ENCODE measurements around the gene ARF3. TPM values are rescaled to one million over a fixed set of nuclear protein-coding genes. Genes with fewer than 3 reads are reported as not detected.

The ARF3 gene
- total RNA-seq, 1 experiment from 2014 or later = 256 TPM

DNA sequence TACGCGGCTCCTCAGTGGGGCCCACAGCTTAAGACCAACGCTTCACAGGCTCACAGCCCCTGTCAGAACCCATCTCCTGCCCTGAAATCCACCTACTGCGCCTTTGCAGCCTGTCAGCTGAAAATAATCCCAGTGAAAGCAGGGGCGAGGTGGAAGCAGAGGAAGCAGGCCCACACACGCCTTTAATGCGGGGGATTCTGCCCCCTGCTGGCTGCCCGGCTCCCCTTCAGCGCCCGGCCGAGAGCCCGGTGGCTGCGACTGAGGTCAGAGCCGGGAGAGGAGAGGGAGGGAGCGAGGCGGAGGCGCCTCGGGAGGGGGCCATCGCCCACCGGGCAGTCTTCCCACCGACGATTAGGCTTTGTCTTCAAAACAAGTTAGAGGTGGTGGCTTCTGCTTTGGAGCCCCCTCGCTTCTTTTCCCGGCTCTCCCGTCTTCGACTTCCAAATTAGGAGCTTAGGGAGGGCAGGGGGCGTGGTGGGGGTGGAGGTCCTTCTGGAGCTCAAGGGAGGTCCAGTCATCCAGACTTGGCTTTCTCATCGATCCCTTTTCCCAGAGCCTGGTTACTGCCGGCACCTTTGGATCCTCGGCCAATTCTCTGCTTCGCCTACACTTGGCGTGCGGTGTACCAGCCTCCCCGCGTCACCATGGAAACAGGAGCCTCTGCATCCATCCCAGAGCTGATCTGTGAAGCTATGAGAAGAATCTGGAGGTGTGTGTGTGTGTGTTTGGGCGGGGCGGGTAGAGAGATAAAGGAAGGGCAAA lies 66.4 kb downstream of the ARF3 start:
- ATAC-seq (peak; percentile 95), DNase-seq (ENCODE audit: low spot score) (peak; percentile 92)
- no peaks in the 10 kb centered on the region for H3K36me3 Mint-ChIP-seq
- TF ChIP-seq, protein P1, sequence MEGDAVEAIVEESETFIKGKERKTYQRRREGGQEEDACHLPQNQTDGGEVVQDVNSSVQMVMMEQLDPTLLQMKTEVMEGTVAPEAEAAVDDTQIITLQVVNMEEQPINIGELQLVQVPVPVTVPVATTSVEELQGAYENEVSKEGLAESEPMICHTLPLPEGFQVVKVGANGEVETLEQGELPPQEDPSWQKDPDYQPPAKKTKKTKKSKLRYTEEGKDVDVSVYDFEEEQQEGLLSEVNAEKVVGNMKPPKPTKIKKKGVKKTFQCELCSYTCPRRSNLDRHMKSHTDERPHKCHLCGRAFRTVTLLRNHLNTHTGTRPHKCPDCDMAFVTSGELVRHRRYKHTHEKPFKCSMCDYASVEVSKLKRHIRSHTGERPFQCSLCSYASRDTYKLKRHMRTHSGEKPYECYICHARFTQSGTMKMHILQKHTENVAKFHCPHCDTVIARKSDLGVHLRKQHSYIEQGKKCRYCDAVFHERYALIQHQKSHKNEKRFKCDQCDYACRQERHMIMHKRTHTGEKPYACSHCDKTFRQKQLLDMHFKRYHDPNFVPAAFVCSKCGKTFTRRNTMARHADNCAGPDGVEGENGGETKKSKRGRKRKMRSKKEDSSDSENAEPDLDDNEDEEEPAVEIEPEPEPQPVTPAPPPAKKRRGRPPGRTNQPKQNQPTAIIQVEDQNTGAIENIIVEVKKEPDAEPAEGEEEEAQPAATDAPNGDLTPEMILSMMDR (IDR thresholded peaks at IDR 0.05) = peak; percentile 92
- TF ChIP-seq NFE2L1 (CRISPR knock-in tag; IDR thresholded peaks at IDR 0.05) (no peak), SP1 (CRISPR knock-in tag; conservative IDR thresholded peaks at IDR 0.05) (0 out of 2 replicates have a peak, but pooled peaks have one; percentile 21), FOXK1 (CRISPR knock-in tag; IDR thresholded peaks at IDR 0.05) (0 out of 2 replicates have a peak, but pooled peaks have one; percentile 21), ZNF416 (CRISPR knock-in tag; IDR thresholded peaks at IDR 0.05) (no peak), E2F5 (CRISPR knock-in tag; IDR thresholded peaks at IDR 0.05) (0 out of 2 replicates have a peak, but pooled peaks have one; percentile 39)
- TF ChIP-seq, protein P2, sequence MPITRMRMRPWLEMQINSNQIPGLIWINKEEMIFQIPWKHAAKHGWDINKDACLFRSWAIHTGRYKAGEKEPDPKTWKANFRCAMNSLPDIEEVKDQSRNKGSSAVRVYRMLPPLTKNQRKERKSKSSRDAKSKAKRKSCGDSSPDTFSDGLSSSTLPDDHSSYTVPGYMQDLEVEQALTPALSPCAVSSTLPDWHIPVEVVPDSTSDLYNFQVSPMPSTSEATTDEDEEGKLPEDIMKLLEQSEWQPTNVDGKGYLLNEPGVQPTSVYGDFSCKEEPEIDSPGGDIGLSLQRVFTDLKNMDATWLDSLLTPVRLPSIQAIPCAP (CRISPR knock-in tag; IDR thresholded peaks at IDR 0.05) = no peak
- TF ChIP-seq, protein P3, sequence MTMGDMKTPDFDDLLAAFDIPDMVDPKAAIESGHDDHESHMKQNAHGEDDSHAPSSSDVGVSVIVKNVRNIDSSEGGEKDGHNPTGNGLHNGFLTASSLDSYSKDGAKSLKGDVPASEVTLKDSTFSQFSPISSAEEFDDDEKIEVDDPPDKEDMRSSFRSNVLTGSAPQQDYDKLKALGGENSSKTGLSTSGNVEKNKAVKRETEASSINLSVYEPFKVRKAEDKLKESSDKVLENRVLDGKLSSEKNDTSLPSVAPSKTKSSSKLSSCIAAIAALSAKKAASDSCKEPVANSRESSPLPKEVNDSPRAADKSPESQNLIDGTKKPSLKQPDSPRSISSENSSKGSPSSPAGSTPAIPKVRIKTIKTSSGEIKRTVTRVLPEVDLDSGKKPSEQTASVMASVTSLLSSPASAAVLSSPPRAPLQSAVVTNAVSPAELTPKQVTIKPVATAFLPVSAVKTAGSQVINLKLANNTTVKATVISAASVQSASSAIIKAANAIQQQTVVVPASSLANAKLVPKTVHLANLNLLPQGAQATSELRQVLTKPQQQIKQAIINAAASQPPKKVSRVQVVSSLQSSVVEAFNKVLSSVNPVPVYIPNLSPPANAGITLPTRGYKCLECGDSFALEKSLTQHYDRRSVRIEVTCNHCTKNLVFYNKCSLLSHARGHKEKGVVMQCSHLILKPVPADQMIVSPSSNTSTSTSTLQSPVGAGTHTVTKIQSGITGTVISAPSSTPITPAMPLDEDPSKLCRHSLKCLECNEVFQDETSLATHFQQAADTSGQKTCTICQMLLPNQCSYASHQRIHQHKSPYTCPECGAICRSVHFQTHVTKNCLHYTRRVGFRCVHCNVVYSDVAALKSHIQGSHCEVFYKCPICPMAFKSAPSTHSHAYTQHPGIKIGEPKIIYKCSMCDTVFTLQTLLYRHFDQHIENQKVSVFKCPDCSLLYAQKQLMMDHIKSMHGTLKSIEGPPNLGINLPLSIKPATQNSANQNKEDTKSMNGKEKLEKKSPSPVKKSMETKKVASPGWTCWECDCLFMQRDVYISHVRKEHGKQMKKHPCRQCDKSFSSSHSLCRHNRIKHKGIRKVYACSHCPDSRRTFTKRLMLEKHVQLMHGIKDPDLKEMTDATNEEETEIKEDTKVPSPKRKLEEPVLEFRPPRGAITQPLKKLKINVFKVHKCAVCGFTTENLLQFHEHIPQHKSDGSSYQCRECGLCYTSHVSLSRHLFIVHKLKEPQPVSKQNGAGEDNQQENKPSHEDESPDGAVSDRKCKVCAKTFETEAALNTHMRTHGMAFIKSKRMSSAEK (CRISPR knock-in tag; IDR thresholded peaks at IDR 0.05; ENCODE audit: borderline replicate concordance) = no peak
- TF ChIP-seq, protein P4, sequence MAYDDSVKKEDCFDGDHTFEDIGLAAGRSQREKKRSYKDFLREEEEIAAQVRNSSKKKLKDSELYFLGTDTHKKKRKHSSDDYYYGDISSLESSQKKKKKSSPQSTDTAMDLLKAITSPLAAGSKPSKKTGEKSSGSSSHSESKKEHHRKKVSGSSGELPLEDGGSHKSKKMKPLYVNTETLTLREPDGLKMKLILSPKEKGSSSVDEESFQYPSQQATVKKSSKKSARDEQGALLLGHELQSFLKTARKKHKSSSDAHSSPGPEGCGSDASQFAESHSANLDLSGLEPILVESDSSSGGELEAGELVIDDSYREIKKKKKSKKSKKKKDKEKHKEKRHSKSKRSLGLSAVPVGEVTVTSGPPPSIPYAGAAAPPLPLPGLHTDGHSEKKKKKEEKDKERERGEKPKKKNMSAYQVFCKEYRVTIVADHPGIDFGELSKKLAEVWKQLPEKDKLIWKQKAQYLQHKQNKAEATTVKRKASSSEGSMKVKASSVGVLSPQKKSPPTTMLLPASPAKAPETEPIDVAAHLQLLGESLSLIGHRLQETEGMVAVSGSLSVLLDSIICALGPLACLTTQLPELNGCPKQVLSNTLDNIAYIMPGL (CRISPR knock-in tag; IDR thresholded peaks at IDR 0.05) = peak; percentile 65
- no peaks in the 10 kb centered on the region for H3K9me3 Mint-ChIP-seq
- H3K4me3 Mint-ChIP-seq = peak overlapping the region; percentile 70
- CTCF ChIA-PET = interaction anchor here (0.6 to 6.8 kb wide), 54 partner anchors 8 to 208 kb away, joined by 3 to 352 read pairs (median 5); partner anchors contain the start of genes ADCY6, ARF3, CACNB3 and DDN
- H3K4me1 Mint-ChIP-seq = peaks cover 7% of the 10 kb centered on the region
- POLR2A ChIA-PET = interaction anchor here (0.6 to 2.6 kb wide), 7 partner anchors 26 to 89 kb away, joined by 3 to 20 read pairs (median 4); partner anchors contain the start of genes DDX23, FKBP11 and RND1
- peaks cover 28% of the 10 kb centered on the region for H3K27me3 Mint-ChIP-seq (ENCODE audit: low read depth)
- no peak overlapping the region for H3K27ac Mint-ChIP-seq

DNA sequence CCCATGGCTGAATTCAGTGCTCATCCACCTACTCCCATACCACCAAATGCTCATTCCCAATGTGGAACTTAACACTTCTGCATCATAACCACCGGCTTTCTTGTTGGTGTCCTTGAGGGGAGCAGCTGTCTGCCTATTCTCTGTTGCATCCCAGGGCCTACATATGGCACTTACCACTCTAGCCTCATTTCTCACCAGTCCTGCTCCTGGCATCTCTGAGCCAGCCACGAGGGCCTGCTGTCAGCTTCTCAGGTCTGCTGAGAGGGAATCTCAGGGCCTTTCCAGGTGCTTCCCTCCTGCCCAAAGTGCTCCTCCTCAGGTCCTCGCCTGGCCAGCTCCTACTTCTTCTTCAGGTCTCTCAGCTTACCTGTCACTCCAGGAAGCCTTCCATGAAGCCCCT lies 67.6 kb downstream of the ARF3 start:
- Mint-ChIP-seq H3K27ac (no peak overlapping the region), H3K36me3 (no peaks in the 10 kb centered on the region), H3K9me3 (no peaks in the 10 kb centered on the region), H3K27me3 (ENCODE audit: low read depth) (peaks cover 26% of the 10 kb centered on the region), H3K4me1 (peaks cover 7% of the 10 kb centered on the region), H3K4me3 (no peak overlapping the region)
- POLR2A ChIA-PET = interaction anchor here (2.6 kb wide), 1 partner anchor 37 kb away, joined by 20 read pairs; the partner anchor contains the start of gene DDX23
- CTCF ChIA-PET = interaction anchor here (1.6 to 6.8 kb wide), 11 partner anchors 7 to 199 kb away, joined by 4 to 352 read pairs (median 36); partner anchors contain the start of genes DDN, DDX23, FKBP11 and RND1
- TF ChIP-seq ZNF121 (CRISPR knock-in tag; IDR thresholded peaks at IDR 0.05) = no peak
- DNase-seq (ENCODE audit: low spot score) (no peak), ATAC-seq (no peak)

Other genes with a start within 250 kb of the ARF3 start
- 34.3 to 42.0 TPM (median 41.8 TPM) in 3 replicates for gene CCNT1, start 240.8 kb downstream of the ARF3 start, total RNA-seq (2021)
- gene ADCY6, start 168.4 kb downstream of the ARF3 start, total RNA-seq (2021) = 11.9 to 12.8 TPM (median 12.2 TPM) in 3 replicates
- 15.0 to 17.3 TPM (median 17.0 TPM) in 3 replicates for gene CACNB3, start 139.0 kb downstream of the ARF3 start, total RNA-seq (2021)
- gene DDX23, start 105.3 kb downstream of the ARF3 start, total RNA-seq (2021) = 91.1 to 107 TPM (median 93.4 TPM) in 3 replicates
- 7.6 to 9.1 TPM (median 8.5 TPM) in 3 replicates for gene RND1, start 91.6 kb downstream of the ARF3 start, total RNA-seq (2021)
- 54.7 to 64.5 TPM (median 62.9 TPM) in 3 replicates for gene FKBP11, start 32.0 kb downstream of the ARF3 start, total RNA-seq (2021)
- 0.50 to 0.55 TPM (median 0.55 TPM) in 3 replicates for gene WNT10B, start 14.2 kb upstream of the ARF3 start, total RNA-seq (2021)
- gene WNT1, start 20.8 kb upstream of the ARF3 start, total RNA-seq (2021) = not detected in 3 replicates
- 0.33 to 0.55 TPM (median 0.50 TPM) in 3 replicates for gene DDN, start 41.9 kb upstream of the ARF3 start, total RNA-seq (2021)
- gene PRKAG1, start 61.3 kb upstream of the ARF3 start, total RNA-seq (2021) = 37.9 to 41.6 TPM (median 38.0 TPM) in 3 replicates
- 100 to 104 TPM (median 101 TPM) in 3 replicates for gene KMT2D, start 103.3 kb upstream of the ARF3 start, total RNA-seq (2021)
- 6.4 to 9.0 TPM (median 6.9 TPM) in 3 replicates for gene RHEBL1, start 112.5 kb upstream of the ARF3 start, total RNA-seq (2021)
- 0.15 TPM in 1 of 3 replicates, not detected in the others for gene DHH, start 137.3 kb upstream of the ARF3 start, total RNA-seq (2021)
- gene LMBR1L, start 153.4 kb upstream of the ARF3 start, total RNA-seq (2021) = 52.8 to 78.2 TPM (median 53.1 TPM) in 3 replicates
- 1,806 to 1,997 TPM (median 1,954 TPM) in 3 replicates for gene TUBA1B, start 173.9 kb upstream of the ARF3 start, total RNA-seq (2021)
- gene TUBA1A, start 231.6 kb upstream of the ARF3 start, total RNA-seq (2021) = 195 to 226 TPM (median 203 TPM) in 3 replicates

All from WTC11 (cell line).